ENCODE data around the gene ZDHHC7.

DNA sequence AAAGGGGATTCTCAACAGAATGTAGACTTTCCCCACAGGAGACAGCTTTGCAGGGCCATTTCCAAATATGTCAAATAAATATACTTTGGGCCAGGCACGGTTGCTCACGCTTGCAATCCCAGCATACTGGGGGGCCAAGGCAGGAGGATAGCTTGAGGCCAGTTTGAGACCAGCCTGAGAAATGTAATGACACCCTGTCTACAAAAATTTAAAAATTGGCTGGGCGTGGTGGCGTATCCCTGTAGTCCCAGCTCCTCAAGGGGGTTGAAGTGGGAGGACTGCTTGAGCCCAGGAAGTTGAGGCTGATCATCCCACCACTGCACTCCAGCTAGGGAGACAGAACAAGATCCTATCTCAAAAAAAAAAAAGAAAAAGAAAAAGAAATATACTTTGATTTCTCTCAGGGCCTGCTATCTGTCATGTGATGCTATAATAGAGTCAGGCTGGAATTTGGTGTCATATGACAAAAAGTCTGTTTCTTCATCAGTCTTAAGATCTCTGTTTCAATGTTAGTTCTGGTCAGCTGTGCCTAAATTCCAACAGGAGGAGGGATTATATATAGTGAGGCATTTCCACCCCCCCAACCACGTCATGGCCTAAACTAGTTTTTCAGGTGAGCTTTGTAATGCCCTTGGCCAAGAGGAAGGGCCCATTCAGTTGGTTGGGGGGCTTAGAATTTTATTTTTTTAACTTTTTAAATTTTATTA is 4.3 kb upstream of the ZDHHC7 start:
- TF ChIP-seq EZH2 (IDR thresholded peaks at IDR 0.05; ENCODE audit: borderline replicate concordance, low read length), result no peak
- TF ChIP-seq, protein P1, sequence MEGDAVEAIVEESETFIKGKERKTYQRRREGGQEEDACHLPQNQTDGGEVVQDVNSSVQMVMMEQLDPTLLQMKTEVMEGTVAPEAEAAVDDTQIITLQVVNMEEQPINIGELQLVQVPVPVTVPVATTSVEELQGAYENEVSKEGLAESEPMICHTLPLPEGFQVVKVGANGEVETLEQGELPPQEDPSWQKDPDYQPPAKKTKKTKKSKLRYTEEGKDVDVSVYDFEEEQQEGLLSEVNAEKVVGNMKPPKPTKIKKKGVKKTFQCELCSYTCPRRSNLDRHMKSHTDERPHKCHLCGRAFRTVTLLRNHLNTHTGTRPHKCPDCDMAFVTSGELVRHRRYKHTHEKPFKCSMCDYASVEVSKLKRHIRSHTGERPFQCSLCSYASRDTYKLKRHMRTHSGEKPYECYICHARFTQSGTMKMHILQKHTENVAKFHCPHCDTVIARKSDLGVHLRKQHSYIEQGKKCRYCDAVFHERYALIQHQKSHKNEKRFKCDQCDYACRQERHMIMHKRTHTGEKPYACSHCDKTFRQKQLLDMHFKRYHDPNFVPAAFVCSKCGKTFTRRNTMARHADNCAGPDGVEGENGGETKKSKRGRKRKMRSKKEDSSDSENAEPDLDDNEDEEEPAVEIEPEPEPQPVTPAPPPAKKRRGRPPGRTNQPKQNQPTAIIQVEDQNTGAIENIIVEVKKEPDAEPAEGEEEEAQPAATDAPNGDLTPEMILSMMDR (IDR thresholded peaks at IDR 0.05; ENCODE audit: low read length), result no peak

Data from OCI-LY1 (cell line).